HG03378 (cell line): ENCODE data around the gene TGFBR1.
A peak's percentile ranks its signal among the peaks of the same experiment; 100 is the strongest.

Experiments
- ATAC-seq: cut with Tn5 transposase; IDR thresholded peaks from one replicate; pipeline ENCODE4 v1.9.1; 2021; ENCODE audit warnings: mild to moderate bottlenecking, moderate library complexity; ENCODE audit not compliant: unreplicated experiment

The TGFBR1 gene

GRCh38 chr9:99104459-99105151, at the start of gene TGFBR1:
TGFBR1 (plus strand) TSS chr9:99105113; CDS start chr9:99105206, 93 bp downstream.
- ATAC-seq: peak; percentile 68

GRCh38 chr9:99055384-99055783, 49.5 kb upstream of the TGFBR1 start:
- ATAC-seq: no peak

GRCh38 chr9:99056186-99056585, 48.7 kb upstream of the TGFBR1 start:
- no peak for ATAC-seq

- peak; percentile 37 for ATAC-seq
These were observed 47.8 kb upstream of the TGFBR1 start for GRCh38 chr9:99056886-99057664.

GRCh38 chr9:99057665-99058625, 47.0 kb upstream of the TGFBR1 start:
- ATAC-seq: peak; percentile 78

- peak; percentile 57 for ATAC-seq
These were observed 45.7 kb upstream of the TGFBR1 start for GRCh38 chr9:99058964-99059921.

GRCh38 chr9:99060621-99061020, 44.3 kb upstream of the TGFBR1 start:
- ATAC-seq: no peak

GRCh38 chr9:99062549-99062948, 42.4 kb upstream of the TGFBR1 start:
- ATAC-seq: no peak

- no peak for ATAC-seq
These were observed 41.4 kb upstream of the TGFBR1 start for GRCh38 chr9:99063522-99063921.

GRCh38 chr9:99066571-99066970, 38.3 kb upstream of the TGFBR1 start:
- ATAC-seq: no peak

- ATAC-seq: no peak
These were observed 35.8 kb upstream of the TGFBR1 start for GRCh38 chr9:99069075-99069474.

- ATAC-seq: no peak
These were observed 35.4 kb upstream of the TGFBR1 start for GRCh38 chr9:99069546-99069945.

- ATAC-seq: no peak
These were observed 34.2 kb upstream of the TGFBR1 start for GRCh38 chr9:99070681-99071080.

GRCh38 chr9:99071313-99072039, 33.4 kb upstream of the TGFBR1 start:
- ATAC-seq: no peak

- ATAC-seq: no peak
These were observed 32.9 kb upstream of the TGFBR1 start for GRCh38 chr9:99072040-99072394.

- ATAC-seq: no peak
These were observed 31.6 kb upstream of the TGFBR1 start for GRCh38 chr9:99073347-99073746.

- no peak for ATAC-seq
These were observed 30.7 kb upstream of the TGFBR1 start for GRCh38 chr9:99073985-99074901.

GRCh38 chr9:99074902-99075245, 30.0 kb upstream of the TGFBR1 start:
- no peak for ATAC-seq
